Measurements from ENCODE around the gene NRIP1. TPM values are rescaled to one million over a fixed set of nuclear protein-coding genes. Genes with fewer than 3 reads are reported as not detected.

NRIP1 gene
- total RNA-seq, 4 donors from 2014 or later: 38.5 to 63.7 (median 55.6) TPM

DNA sequence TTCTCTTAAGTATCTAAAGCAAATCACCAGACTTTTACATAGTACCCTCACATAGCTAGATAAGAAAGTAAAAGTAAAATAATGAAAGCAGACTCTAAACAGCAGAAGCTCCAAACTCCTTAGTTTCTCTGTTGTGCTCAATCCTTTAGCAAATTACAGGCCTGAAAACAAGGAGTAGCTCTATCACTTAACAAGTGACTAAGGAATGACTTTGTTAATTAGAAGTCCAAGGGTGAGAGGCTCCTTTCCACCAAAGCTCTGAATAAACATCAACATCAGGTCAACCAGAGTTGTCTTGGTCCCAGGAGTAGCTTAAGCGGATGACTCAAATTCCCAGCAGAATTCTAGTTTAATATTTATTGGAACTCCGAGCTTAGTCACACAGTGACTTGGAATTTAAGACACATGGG, 5.9 kb downstream of the NRIP1 start:
- H3K36me3 ChIP-seq: no peaks in the 10 kb centered on the region
- 16 to 29% methylated on average over 2 of the region's 2 CpGs for WGBS, 2 donors (ENCODE audit: low coverage in 1 of 2)
- intact Hi-C loops (cut with DNase I; ENCODE audit: low total_unique reads): no loop called here
- no peaks in the 10 kb centered on the region for H3K9me3 ChIP-seq
- no peak for DNase-seq
- TF ChIP-seq, protein P1, sequence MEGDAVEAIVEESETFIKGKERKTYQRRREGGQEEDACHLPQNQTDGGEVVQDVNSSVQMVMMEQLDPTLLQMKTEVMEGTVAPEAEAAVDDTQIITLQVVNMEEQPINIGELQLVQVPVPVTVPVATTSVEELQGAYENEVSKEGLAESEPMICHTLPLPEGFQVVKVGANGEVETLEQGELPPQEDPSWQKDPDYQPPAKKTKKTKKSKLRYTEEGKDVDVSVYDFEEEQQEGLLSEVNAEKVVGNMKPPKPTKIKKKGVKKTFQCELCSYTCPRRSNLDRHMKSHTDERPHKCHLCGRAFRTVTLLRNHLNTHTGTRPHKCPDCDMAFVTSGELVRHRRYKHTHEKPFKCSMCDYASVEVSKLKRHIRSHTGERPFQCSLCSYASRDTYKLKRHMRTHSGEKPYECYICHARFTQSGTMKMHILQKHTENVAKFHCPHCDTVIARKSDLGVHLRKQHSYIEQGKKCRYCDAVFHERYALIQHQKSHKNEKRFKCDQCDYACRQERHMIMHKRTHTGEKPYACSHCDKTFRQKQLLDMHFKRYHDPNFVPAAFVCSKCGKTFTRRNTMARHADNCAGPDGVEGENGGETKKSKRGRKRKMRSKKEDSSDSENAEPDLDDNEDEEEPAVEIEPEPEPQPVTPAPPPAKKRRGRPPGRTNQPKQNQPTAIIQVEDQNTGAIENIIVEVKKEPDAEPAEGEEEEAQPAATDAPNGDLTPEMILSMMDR (IDR thresholded peaks at IDR 0.05): no peak
- TF ChIP-seq EP300 (IDR thresholded peaks at IDR 0.05; ENCODE audit: low read depth) (no peak), POLR2AphosphoS5 (IDR thresholded peaks at IDR 0.05) (peak in 1 of 3 donors; percentile 7)
- no peaks in the 10 kb centered on the region for H3K27me3 ChIP-seq
- H3K27ac ChIP-seq: peak overlapping the region; percentile 65 to 100 (median 88)
- peak overlapping the region in 1 of 4 donors; percentile 28 for H3K4me3 ChIP-seq
- in situ Hi-C loops (cut with MboI; ENCODE audit: low pct_ligation_motif_present in 1 of 4, low pct_unique_long_range_greater_than_20kb in 1 of 4, low sequenced_read_pairs in 3 of 4): loop anchor here in 2 of 4 donors (25.0 kb wide), 3 partner anchors 197 to 678 kb away; partner anchors contain the start of gene USP25 (in 1 of the 2)
- peaks cover 7 to 93% (median 84%) of the 10 kb centered on the region in 4 donors for H3K4me1 ChIP-seq

DNA sequence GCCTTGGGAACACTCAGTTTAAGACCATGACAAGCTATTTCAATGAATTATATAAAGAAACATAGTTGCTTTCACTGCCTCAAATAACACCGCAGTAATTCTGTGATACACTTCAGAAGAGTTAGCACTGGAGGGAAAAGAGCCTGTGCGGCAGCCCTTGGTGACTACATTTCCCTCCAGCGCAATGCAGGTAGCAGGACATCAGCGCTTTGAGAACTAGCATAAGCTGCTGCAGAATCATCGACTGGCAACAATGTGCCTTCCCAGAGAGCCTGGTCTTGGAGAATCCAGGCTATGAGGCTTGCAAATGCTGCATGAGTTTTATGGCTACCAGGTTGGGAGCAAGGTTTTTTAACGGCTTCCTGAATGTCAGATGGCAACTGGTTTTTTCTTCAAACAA, 7.5 kb downstream of the NRIP1 start:
- in situ Hi-C loops (cut with MboI; ENCODE audit: low pct_ligation_motif_present in 1 of 4, low pct_unique_long_range_greater_than_20kb in 1 of 4, low sequenced_read_pairs in 3 of 4): loop anchor here in 2 of 4 donors (25.0 kb wide), 3 partner anchors 195 to 680 kb away; partner anchors contain the start of gene USP25 (in 1 of the 2)
- peaks cover 12 to 100% (median 92%) of the 10 kb centered on the region in 4 donors for H3K4me1 ChIP-seq

DNA sequence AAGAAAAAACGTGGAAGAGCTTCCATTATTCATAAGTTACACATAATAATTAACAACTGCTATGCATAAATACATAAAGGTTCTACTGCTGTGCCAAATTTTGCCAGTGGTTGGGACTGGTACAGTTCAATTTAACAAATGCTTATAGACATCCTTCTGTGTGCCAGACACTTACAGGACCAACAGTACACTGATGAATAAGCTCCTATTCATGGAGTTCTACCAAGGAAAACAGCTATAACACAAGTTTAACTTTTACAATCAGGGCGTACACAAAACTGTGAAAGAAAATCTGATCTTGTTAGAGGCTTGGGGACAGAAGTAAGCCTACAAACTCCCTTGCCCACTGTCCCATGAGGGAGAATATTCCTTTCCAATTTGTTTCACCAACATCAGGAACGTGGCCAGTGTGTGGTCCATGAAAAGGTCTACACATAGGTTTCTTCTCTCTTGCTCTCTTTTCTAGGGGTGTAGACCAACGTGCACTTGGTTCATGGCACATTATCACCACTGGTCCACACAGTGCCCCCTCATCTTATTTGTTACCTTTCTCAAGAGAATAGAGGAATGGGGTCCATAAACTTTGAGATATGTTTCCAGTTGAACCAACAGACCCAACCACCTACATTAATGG, 10.1 kb downstream of the NRIP1 start:
- H3K9me3 ChIP-seq: no peaks in the 10 kb centered on the region
- WGBS, 2 donors (ENCODE audit: low coverage in 1 of 2): 41 to 52% methylated on average over 4 of the region's 4 CpGs
- TF ChIP-seq POLR2AphosphoS5 (IDR thresholded peaks at IDR 0.05) (no peak), EP300 (IDR thresholded peaks at IDR 0.05; ENCODE audit: low read depth) (no peak), POLR2A (IDR thresholded peaks at IDR 0.05) (no peak)
- TF ChIP-seq, protein P1 (IDR thresholded peaks at IDR 0.05): no peak
- no peak for DNase-seq
- no peaks in the 10 kb centered on the region for H3K27me3 ChIP-seq
- intact Hi-C loops (cut with DNase I; ENCODE audit: low total_unique reads): no loop called here
- H3K4me3 ChIP-seq: no peak overlapping the region
- in situ Hi-C loops (cut with MboI; ENCODE audit: low pct_ligation_motif_present in 1 of 4, low pct_unique_long_range_greater_than_20kb in 1 of 4, low sequenced_read_pairs in 3 of 4): loop anchor here in 2 of 4 donors (25.0 kb wide), 3 partner anchors 192 to 683 kb away; partner anchors contain the start of gene USP25 (in 1 of the 2)
- peaks cover 7 to 100% (median 84%) of the 10 kb centered on the region in 4 donors for H3K4me1 ChIP-seq
- peak overlapping the region; percentile 7 to 100 (median 88) for H3K27ac ChIP-seq
- no peaks in the 10 kb centered on the region for H3K36me3 ChIP-seq

More for the DNA sequence above, 7.5 kb downstream of the NRIP1 start:
- TF ChIP-seq POLR2A (IDR thresholded peaks at IDR 0.05) (peak; percentile 25), POLR2AphosphoS5 (IDR thresholded peaks at IDR 0.05) (peak in 2 of 3 donors; percentile 35 to 48), EP300 (IDR thresholded peaks at IDR 0.05; ENCODE audit: low read depth) (no peak)
- TF ChIP-seq, protein P1 (IDR thresholded peaks at IDR 0.05): no peak
- intact Hi-C loops (cut with DNase I; ENCODE audit: low total_unique reads): no loop called here
- no peaks in the 10 kb centered on the region for H3K36me3 ChIP-seq
- 19 to 35% methylated on average over 4 to 6 of the region's 6 CpGs for WGBS, 2 donors (ENCODE audit: low coverage in 1 of 2)
- H3K9me3 ChIP-seq: no peaks in the 10 kb centered on the region
- peak; percentile 46 for DNase-seq
- H3K27me3 ChIP-seq: no peaks in the 10 kb centered on the region
- peak overlapping the region; percentile 65 to 100 (median 88) for H3K27ac ChIP-seq
- peak overlapping the region in 2 of 4 donors; percentile 10 to 21 for H3K4me3 ChIP-seq

DNA sequence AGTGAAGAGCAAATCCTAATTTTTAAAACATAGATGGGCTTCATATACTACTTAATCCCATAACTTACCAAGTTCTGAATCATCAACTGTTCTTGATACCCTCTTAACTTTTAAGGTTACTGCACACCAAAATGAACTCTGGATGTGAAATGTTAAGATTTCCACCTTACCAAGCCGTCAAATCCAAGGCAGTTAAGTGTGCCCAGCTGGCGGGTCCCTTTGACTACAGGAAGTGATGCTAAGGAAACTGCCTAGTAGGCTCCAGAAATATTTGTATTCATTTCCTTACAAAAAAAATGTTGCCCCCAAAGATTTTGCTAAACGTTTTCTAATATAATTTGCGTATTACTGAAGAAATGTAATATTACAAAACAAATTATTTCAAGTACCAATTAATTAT, 10.7 kb downstream of the NRIP1 start:
- intact Hi-C loops (cut with DNase I; ENCODE audit: low total_unique reads): no loop called here
- Histone ChIP-seq H3K36me3 (no peaks in the 10 kb centered on the region), H3K27me3 (no peaks in the 10 kb centered on the region), H3K4me3 (no peak overlapping the region), H3K4me1 (peaks cover 14 to 100% (median 84%) of the 10 kb centered on the region in 4 donors), H3K27ac (peak overlapping the region; percentile 7 to 100 (median 88)), H3K9me3 (no peaks in the 10 kb centered on the region)
- in situ Hi-C loops (cut with MboI; ENCODE audit: low pct_ligation_motif_present in 1 of 4, low pct_unique_long_range_greater_than_20kb in 1 of 4, low sequenced_read_pairs in 3 of 4): loop anchor here in 2 of 4 donors (25.0 kb wide), 3 partner anchors 192 to 683 kb away; partner anchors contain the start of gene USP25 (in 1 of the 2)
- peak; percentile 28 for DNase-seq
- TF ChIP-seq POLR2A (IDR thresholded peaks at IDR 0.05) (no peak), EP300 (IDR thresholded peaks at IDR 0.05; ENCODE audit: low read depth) (no peak), POLR2AphosphoS5 (IDR thresholded peaks at IDR 0.05) (no peak)
- TF ChIP-seq, protein P1 (IDR thresholded peaks at IDR 0.05): no peak
- WGBS, 2 donors (ENCODE audit: low coverage in 1 of 2): 45 to 55% methylated on average over 4 of the region's 4 CpGs

Measured in transverse colon (tissue), 4 donors.